Central memory CD4-positive, alpha-beta T cell (primary cell): Measurements from ENCODE around the gene PLCB1.
"Not testable (repeated sequence)": the region's sequence is repeated elsewhere in the genome, so short reads cannot be mapped to it uniquely, and the experiment has no call there.

Experiments
- DNase-seq: peaks from one replicate; pipeline ENCODE4 v3.0.0; 2022

PLCB1 gene

GRCh38 chr20:8408587-8409307 lies 276.7 kb downstream of the PLCB1 start:
- DNase-seq: no peak

- DNase-seq: no peak
Observed at GRCh38 chr20:8413691-8414090, 281.6 kb downstream of the PLCB1 start.

DNA sequence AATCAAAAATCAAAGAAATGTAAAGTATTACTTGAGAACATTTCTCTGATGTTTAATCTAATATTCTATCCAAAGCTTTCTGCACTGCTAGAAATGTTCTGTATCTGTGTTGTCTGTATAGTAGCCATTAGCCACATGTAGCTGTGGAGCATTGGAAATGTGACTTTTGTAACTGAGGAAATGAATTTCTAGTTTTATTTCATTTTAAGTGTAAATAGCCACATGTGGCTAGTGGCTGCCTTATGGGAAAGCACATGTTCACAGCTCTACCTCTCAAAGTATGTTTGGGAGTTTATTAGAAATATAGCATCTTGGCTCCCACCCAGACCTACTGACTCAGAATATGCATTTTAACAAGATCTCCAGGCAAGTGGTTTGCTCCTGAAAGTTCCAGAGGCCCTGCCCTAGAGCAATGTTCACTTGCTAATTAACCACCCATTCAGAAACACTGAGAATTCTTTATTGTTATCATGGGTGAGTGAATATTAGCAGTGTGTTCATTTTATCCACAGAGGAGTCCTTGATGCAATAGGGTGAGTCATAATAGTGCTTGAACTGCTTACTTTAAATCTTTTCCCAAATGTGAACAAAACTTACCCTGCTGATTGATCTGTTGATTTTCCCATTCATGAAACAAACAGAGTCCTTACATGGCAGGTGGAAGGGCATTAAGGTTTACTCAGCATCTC lies 282.7 kb downstream of the PLCB1 start:
- DNase-seq: no peak

- DNase-seq: no peak
Observed at GRCh38 chr20:8421981-8422380, 289.9 kb downstream of the PLCB1 start.

DNA sequence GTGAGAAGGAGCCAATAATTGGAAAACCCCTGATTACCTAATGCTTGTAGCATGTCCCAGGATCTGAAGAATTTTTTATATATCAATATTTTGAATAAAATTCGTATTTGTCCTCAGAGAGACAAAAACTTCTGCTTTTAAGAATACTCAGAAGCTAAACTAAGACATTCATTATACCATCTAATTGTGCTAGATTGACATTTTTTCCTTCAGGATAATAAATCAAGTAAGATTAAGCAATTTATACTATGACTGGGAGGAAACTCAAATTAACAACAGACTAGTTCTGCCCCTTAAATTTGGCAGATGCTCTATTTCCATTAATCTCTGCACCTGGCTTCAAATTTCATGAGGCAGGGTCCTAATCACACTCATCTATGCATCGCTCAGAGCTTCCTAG lies 291.4 kb downstream of the PLCB1 start:
- no peak for DNase-seq

DNA sequence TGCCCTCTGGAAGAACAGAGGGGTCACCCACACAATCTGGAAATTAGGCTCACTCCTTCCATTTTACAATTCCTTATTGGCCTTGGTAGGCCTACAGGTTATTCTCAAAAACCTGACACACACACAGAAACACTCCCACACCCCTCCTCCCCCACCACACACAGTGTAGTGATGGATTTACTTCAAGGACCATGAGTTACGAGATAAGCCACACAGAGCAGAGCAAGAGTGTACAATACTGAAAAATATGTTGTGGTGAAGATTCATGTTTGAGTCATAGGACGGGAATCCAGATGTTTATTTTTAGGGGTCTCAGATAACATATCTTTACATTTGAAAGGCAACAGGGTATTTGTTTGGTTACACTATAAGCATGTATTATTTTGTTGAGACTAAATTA lies 291.9 kb downstream of the PLCB1 start:
- DNase-seq: no peak

- DNase-seq: no peak
Observed at GRCh38 chr20:8425016-8425415, 292.9 kb downstream of the PLCB1 start.

DNA sequence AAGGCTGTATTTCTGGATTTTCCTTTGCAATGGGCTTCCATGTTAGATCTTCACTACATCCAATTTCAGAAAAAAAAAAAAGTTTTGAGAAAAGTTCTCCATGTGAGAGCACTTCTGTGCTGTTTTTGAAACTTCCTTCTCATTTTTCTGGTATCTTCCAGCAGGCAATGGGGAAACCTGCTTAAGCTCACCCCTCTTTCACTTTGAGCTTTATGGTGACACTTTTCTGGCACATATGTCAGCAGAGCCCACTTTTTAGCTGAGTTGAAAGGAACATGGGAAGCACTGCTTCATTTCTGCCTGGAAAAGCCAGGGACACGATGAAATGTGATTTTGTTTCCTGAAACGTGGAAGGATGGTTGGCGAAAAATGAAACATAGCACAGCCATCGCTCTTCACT lies 293.7 kb downstream of the PLCB1 start:
- no peak for DNase-seq

DNA sequence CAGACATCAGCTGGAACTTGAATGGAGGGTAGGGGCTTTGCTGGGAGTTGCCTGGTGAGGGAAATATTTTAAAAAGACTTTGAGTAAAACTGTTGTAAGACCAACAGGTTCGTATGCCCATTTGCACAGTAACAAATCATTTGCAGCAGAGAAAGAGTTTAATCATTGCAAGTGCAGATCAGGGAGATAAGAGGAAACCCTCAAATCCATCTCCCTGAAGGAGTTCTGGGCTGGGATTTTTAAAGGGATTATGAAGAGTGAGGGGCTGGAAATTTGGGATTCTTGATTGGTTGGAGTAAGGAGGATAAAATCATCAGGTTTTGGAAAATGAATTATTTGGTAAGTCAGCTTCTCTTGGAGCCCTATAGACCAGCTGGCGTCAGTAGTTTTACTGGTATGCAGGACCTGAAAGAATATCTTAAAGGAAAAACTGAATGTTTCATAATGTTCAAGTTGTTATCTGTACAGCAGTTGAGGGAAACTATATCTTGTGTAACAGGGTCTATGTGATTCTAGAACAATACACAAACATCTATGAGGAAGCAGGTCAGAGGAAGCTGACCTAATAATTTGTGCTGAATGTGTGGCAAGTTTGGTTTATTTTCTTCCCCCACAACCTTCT lies 295.5 kb downstream of the PLCB1 start:
- no peak for DNase-seq

DNA sequence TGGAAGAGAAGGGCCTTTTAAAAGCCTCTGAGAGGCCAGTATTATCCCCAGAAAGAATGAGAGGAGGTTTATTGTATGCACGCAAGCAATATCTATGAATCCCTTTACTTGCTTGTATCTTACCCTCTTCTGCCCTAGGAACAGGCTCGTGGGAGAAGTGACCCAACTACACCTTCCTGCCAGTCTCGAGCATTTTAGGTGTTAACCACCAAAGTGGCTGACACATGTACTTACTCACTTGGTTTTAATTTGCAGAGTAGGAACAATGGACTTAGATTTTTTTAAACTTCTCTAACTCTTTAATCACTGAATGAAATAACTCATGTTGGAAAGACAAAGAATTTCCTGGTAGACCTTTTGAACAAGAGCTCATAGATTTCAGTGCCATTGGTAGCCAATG lies 296.9 kb downstream of the PLCB1 start:
- DNase-seq: no peak

DNA sequence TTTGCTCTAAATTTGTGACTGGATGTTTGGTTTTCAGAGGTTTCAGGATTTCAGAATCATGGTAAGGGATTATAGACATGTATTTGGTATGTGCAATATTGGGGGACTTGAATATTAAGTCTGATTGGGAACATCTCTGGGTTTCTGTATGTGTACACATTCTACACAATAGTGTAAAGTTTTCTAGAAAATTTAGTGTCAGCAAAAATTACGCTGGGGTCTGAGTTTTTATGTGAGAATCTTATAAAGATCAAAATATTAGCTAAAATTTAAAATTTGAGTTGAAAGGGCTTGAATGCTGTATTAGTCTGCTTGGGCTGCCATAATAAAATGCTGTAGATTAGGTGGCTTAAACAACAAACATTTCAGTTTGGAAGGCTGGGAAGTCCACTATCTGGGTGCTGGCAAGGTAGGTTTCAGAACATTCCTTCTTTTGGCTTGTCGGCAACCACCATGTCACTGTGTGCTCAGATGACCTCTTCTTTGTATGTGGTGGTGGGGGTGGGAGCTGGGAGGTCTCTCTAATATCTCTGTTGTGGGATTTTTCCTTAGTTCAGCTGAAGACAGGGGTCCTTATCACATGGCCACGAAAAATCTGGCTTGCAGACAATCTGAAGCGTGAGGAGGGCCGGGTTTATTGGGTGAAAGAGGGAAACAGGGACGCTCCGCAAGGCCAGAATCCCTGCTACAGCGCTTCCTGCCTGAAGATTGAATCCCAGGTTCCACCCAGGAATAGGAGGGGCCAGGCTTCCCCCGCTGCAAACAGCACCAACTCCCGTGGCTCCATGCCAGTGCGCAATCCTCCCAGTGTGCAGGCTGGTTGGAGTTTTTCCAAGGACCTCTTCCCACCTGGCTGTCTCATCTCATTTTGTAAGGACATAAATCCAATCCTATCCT lies 299.7 kb downstream of the PLCB1 start:
- DNase-seq: no peak

DNA sequence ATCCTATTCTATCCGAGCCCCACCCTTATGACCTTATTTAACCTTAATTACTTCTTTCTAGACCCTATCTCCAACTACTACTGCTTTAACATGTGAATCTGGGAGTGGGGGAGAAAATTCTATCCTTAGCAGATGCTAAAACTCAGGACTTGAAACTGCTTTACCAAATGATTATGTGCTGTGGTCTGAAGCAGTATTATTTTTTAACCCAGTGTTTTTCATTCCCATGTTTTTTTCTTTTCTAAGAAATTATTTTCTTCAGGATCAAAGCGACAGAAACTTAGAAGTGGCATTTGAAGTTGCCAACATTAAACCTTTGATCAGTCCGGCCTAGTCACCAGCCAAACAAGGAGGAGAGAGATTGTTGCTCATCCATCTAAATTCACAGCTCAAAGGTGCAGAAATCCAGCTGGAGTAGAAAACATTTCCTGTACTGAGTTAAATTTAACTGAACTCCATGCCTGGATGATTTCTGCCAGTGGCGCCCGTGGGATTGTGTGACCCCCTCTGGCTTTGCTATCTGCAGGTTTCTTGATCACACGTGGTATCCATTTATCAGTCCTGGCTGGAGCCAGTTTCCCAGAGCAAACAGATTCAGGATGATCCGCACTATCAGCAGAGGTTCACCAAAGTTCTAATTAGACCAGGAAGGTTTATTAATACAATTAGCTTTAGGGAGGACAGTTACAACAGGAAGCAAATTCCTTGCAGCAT lies 300.5 kb downstream of the PLCB1 start:
- DNase-seq: no peak

GRCh38 chr20:8433291-8433690 lies 301.2 kb downstream of the PLCB1 start:
- no peak for DNase-seq

DNA sequence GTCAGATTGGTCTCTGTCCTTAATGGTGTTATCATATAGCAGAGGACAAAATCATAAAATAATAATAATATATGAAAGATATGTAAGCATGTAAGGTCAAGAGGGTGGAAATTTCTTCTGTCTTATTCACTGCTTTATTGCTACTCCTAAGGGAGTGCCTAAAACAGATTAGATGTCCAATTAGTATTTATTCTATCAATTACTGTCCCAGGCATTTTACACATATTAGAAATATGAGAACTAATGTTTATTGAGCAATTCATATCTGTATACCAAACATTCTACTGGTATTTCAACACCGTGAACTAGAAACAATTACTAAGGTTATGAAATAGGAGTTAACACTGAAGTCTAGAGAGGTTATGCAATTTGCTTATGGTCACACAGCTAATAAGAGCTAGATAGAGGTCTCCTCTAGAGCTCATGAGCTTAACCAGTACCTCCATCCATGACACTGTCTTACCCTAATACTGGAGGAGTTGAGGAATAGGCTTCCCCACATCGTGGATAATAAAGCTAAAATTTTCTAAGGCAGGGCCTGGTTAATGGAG lies 302.3 kb downstream of the PLCB1 start:
- DNase-seq: no peak

DNA sequence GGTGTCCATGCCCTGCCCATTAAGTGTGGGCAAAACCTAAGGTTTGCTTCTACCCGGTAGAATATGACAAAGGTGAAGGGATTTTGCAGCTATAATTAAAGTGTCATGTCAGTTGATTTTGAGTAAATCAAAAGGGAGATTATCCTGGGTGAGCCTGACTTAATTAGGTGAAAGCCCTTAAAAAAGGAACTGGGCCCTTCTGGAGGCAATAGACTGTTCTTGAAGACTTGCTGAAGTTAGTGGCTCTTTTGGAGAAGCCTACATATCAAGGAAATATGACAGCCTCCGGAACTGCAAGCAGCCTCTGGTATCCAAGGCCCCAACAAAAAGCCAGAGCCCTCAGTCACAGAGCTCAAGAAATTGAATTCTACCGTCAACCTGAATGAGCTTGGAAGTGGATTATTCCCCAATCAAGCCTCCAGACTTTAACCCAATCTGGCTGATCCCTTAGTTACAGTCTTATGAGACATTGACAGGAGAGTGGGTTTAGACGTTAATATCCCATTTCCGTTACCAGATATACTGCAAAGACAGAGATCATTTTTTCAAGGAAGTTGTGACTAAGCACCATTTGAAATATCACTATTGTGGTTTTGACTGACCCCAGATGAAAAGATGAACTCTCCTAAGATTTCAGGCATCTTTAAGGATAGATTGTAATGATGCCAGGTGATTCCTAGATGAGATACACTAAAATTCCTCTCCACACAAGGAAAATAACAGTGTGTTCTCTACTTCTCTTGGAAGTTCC lies 303.4 kb downstream of the PLCB1 start:
- no peak for DNase-seq

- not testable (repeated sequence) for DNase-seq
Observed at GRCh38 chr20:8436938-8437337, 304.9 kb downstream of the PLCB1 start.

GRCh38 chr20:8438748-8439147 lies 306.7 kb downstream of the PLCB1 start:
- no peak for DNase-seq

DNA sequence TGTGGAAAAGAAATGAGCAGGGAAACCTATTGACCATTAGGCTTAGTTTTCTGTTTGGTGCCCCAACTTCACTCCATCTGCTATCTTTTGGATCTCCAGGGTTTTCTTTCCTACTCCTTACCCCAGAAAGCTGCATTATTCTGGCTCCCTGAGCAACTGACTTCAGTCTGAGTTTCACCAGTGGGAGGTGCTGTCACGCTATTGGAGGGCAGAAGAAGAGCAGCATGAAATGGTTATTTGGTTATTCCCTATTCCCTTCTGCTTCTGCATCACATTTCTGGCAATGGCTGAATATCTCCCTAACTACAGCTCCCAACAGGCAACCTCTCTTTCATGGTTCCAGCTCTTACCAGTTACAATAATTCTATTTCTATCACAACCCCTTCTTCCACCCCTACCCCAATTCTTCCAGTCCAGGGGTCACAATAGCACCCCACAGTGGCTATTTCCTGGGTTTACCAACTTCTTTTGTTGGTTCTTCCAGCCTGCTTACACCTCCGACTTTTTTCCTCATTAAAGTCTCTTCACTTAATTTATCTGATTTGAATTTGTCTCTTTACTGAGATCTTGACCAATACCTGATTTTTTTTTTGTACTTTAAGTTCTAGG lies 311.5 kb downstream of the PLCB1 start:
- no peak for DNase-seq

- no peak for DNase-seq
Observed at GRCh38 chr20:8447262-8448120, 315.4 kb downstream of the PLCB1 start.

DNA sequence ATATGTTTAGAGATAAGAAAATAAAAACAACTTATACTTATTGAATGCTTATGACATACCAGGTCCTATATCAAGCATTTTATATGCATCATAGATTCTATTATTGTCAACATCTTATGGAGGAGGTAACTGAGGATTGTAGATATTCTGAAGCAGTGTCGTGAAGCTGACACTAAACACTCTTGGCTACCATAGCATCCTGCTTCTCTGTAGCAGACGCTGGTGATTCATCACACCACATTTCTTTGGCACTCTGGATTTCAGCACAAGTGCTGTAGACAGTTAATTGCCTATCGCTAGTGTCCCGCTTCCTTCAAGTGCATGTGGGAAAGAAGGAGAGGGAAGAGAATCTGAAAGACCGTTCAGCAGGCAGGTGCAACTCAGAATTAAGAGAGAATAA lies 317.1 kb downstream of the PLCB1 start:
- no peak for DNase-seq
